Fibroblast of pulmonary artery (primary cell): ENCODE data around the gene INTS3.

Source experiments
- DNase-seq: peaks from one replicate; pipeline ENCODE4 v3.0.0-alpha.2; 2010; ENCODE audit warnings: low read depth
- H3K4me3 ChIP-seq: replicated peaks from 2 replicates; pipeline ENCODE4 v1.5.1; 2011; ENCODE audit warnings: low read depth, mild to moderate bottlenecking, control low read depth, low read length, moderate library complexity
- CTCF ChIP-seq: IDR thresholded peaks from 2 replicates; pipeline ENCODE4 v1.5.1; 2011; ENCODE audit warnings: mild to moderate bottlenecking, control low read depth, low read length, inconsistent platforms; ENCODE audit errors: missing control alignments

INTS3 gene

GRCh38 chr1:153790313-153790965, 62.6 kb downstream of the INTS3 start:
- H3K4me3 ChIP-seq: peak overlapping the region; percentile 43
- DNase-seq: peak; percentile 93
- no peak for TF ChIP-seq CTCF

- peak; percentile 93 for DNase-seq
- H3K4me3 ChIP-seq: peak overlapping the region; percentile 43
- no peak for TF ChIP-seq CTCF
These were observed 63.3 kb downstream of the INTS3 start for GRCh38 chr1:153790966-153791647.

GRCh38 chr1:153791648-153792253, 63.9 kb downstream of the INTS3 start:
- no peak for TF ChIP-seq CTCF
- no peak for DNase-seq
- H3K4me3 ChIP-seq: no peak overlapping the region

GRCh38 chr1:153792631-153793041, 64.8 kb downstream of the INTS3 start:
- no peak overlapping the region for H3K4me3 ChIP-seq
- DNase-seq: no peak
- TF ChIP-seq CTCF: no peak

- no peak for DNase-seq
- TF ChIP-seq CTCF: no peak
- H3K4me3 ChIP-seq: no peak overlapping the region
These were observed 65.6 kb downstream of the INTS3 start for GRCh38 chr1:153793261-153793972.

- no peak overlapping the region for H3K4me3 ChIP-seq
- DNase-seq: no peak
- no peak for TF ChIP-seq CTCF
These were observed 66.2 kb downstream of the INTS3 start for GRCh38 chr1:153793973-153794615.
